Measurements from ENCODE around the gene CLEC16A. TPM values are rescaled to one million over a fixed set of nuclear protein-coding genes. Genes with fewer than 3 reads are reported as not detected.
A peak's percentile ranks its signal among the peaks of the same experiment; 100 is the strongest.

The CLEC16A gene
- total and polyA plus RNA-seq, 5 donors from 2014 or later: 11.8 to 38.9 (median 12.3) TPM

DNA sequence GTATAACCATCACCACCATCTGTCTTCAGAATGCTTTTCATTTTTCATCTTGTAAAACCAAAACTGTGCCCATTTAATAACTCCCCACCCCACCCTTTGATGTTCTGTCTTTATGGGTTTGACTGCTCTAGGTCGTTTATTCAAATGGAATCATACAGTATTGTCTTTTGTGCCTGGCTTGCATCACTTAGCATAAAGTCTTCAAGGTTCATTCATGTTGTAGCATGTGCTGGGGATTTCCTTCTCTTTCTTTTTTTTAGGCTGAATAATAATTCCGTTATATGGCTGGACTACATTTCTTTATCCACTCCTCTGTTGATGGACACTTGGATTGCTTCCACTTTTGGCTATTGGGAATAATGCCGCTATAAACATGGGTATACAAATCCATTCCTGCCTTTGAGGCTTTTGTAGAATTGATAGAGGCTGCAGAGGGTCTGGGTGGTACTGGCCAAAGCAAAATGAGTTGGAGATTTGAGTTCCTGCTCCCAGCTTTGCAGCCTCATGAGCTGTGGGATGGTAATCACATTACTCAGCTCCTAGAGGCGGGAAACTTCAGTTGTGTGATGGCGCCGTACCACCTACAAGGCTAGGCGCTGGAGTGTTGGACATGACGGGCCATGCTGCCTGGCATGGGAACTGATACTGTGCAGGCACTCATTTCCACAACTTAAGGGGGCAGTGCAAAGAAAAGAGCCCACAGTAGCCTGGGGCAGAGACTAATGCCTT is 64.8 kb downstream of the CLEC16A start:
- peaks cover 4% of the 10 kb centered on the region for H3K27me3 Mint-ChIP-seq
- H3K4me1 ChIP-seq (ENCODE audit: control insufficient read depth, insufficient read depth, low read length, poor library complexity, severe bottlenecking): no peaks in the 10 kb centered on the region
- H3K4me3 ChIP-seq (ENCODE audit: low read depth, low read length): no peak overlapping the region
- H3K27me3 ChIP-seq (ENCODE audit: control insufficient read depth, insufficient read depth, low read length): no peaks in the 10 kb centered on the region
- peaks cover 29% of the 10 kb centered on the region for H3K36me3 ChIP-seq (ENCODE audit: control insufficient read depth, insufficient read depth, low read length)
- DNase-seq: no peak
- peaks cover 0 to 1% (median 0%) of the 10 kb centered on the region in 7 donors for H3K9me3 Mint-ChIP-seq
- peaks cover 2 to 12% (median 4%) of the 10 kb centered on the region in 4 donors for H3K4me1 Mint-ChIP-seq
- H3K27ac Mint-ChIP-seq: peak overlapping the region in 1 of 3 donors; percentile 58
- H3K9me3 ChIP-seq (ENCODE audit: control insufficient read depth in 2 of 2, low read length in 2 of 2): no peaks in the 10 kb centered on the region
- peaks cover 39% of the 10 kb centered on the region for H3K36me3 Mint-ChIP-seq
- H3K27ac ChIP-seq (ENCODE audit: insufficient read depth, low read length, poor library complexity, severe bottlenecking): no peak overlapping the region
- no peak overlapping the region for H3K4me3 Mint-ChIP-seq
- no peak for ATAC-seq (ENCODE audit: low read depth in 2 of 2)

DNA sequence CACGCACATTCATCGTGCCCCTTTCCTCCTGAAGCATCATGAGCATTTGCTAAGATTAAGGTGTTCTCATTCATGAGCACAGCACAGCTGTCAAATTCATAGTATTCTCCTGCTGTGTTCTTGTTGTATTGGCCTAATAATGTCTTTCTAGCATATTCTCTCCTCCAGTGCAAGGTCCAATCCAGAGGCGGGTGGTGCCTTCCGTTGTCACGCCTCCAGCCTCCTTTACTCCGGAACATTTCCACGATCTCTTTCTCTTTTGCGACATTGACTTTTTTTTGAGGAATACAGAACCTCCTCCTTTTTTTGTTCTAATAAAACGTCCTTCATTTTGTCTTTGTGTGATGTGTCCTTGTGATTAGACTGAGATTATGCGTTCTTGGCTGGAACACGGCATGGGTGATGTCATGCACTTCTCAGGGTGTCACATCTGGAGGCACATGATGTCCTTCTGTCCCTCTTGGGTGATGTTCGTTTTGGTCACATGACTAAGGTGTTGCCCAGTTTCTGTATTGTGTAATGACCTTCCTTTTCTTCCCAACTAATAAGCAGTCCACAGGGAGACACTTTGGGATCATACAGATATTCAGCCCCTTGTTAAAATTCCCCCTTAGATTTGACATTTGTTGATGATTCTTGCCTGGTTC is 66.3 kb downstream of the CLEC16A start:
- no peak overlapping the region for H3K4me3 Mint-ChIP-seq
- peak overlapping the region in 1 of 3 donors; percentile 79 for H3K27ac Mint-ChIP-seq
- no peak overlapping the region for H3K4me3 ChIP-seq (ENCODE audit: low read depth, low read length)
- H3K36me3 ChIP-seq (ENCODE audit: control insufficient read depth, insufficient read depth, low read length): peaks cover 26% of the 10 kb centered on the region
- no peaks in the 10 kb centered on the region for H3K27me3 ChIP-seq (ENCODE audit: control insufficient read depth, insufficient read depth, low read length)
- no peaks in the 10 kb centered on the region for H3K4me1 ChIP-seq (ENCODE audit: control insufficient read depth, insufficient read depth, low read length, poor library complexity, severe bottlenecking)
- H3K9me3 ChIP-seq (ENCODE audit: control insufficient read depth in 2 of 2, low read length in 2 of 2): no peaks in the 10 kb centered on the region
- ATAC-seq (ENCODE audit: low read depth in 2 of 2) (no peak), DNase-seq (no peak)
- peaks cover 0 to 1% (median 0%) of the 10 kb centered on the region in 7 donors for H3K9me3 Mint-ChIP-seq
- peaks cover 2 to 8% (median 5%) of the 10 kb centered on the region in 4 donors for H3K4me1 Mint-ChIP-seq
- peaks cover 30% of the 10 kb centered on the region for H3K36me3 Mint-ChIP-seq
- H3K27me3 Mint-ChIP-seq: peaks cover 4% of the 10 kb centered on the region
- no peak overlapping the region for H3K27ac ChIP-seq (ENCODE audit: insufficient read depth, low read length, poor library complexity, severe bottlenecking)

DNA sequence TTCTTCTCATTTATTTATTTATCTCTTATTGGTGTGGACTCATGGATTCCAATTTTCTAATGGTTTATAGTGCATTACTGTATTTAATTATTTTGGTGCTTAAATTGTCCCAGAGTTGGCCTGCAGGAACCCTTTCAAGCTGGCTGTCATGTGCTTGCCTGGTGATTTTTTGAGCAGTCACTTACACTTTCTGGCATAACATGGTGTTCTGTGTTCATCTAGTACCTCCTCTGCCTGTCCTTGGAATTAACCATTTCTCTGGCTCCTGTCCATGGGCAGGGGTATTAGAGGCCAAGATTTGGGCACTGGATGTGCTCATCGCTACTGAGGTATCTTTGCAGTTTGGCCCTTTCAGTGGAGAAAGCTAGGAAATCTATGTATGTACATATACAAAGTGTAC is 67.0 kb downstream of the CLEC16A start:
- Histone ChIP-seq H3K27ac (ENCODE audit: insufficient read depth, low read length, poor library complexity, severe bottlenecking) (no peak overlapping the region), H3K4me1 (ENCODE audit: control insufficient read depth, insufficient read depth, low read length, poor library complexity, severe bottlenecking) (no peaks in the 10 kb centered on the region), H3K4me3 (ENCODE audit: low read depth, low read length) (no peak overlapping the region), H3K27me3 (ENCODE audit: control insufficient read depth, insufficient read depth, low read length) (no peaks in the 10 kb centered on the region), H3K9me3 (ENCODE audit: control insufficient read depth in 2 of 2, low read length in 2 of 2) (no peaks in the 10 kb centered on the region), H3K36me3 (ENCODE audit: control insufficient read depth, insufficient read depth, low read length) (peaks cover 22% of the 10 kb centered on the region)
- no peak for ATAC-seq (ENCODE audit: low read depth in 2 of 2)
- no peak for DNase-seq
- peaks cover 30% of the 10 kb centered on the region for H3K36me3 Mint-ChIP-seq
- H3K4me3 Mint-ChIP-seq: no peak overlapping the region
- peaks cover 0 to 1% (median 0%) of the 10 kb centered on the region in 7 donors for H3K9me3 Mint-ChIP-seq
- peaks cover 4% of the 10 kb centered on the region for H3K27me3 Mint-ChIP-seq
- H3K4me1 Mint-ChIP-seq: peaks cover 2 to 8% (median 5%) of the 10 kb centered on the region in 4 donors
- peak overlapping the region in 1 of 3 donors; percentile 79 for H3K27ac Mint-ChIP-seq

DNA sequence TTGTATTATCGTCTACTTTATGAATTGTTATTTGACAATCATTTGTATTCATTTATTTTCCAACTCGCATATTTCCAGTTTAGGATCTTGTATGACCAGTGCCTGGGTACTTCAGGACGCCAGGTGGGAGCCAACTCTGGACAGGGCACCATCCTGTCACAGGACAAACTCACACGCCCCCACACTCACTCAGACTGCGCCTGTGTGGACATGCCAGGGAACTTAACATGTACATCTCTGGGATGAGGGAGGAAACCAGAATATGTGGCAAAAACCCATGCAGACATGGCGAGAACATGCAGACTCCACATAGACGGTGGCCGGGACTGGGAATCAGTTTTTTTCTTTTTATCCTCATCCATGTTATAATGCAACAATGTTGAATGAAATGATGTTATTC is 68.5 kb downstream of the CLEC16A start:
- peaks cover 26% of the 10 kb centered on the region for H3K36me3 Mint-ChIP-seq
- no peak overlapping the region for H3K4me3 Mint-ChIP-seq
- H3K36me3 ChIP-seq (ENCODE audit: control insufficient read depth, insufficient read depth, low read length): peaks cover 18% of the 10 kb centered on the region

DNA sequence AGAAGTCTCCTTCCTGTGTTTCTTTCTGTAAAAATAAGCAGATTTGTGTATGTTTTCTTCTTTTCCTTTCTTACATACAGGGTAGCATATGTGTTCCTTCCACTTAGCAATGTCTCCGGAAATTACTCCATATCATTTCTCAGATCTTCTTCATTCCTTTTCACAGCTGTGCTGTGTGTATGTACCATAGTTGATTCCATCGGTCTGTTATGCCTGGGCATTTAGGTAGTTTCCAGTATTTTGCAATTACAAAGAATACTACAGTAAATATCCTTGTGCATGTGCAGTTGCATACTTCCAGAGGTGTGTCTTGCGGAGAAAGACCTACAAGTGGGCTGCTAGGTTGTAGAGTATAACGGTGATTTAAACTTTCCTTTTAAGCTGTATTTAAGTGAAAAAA is 69.8 kb downstream of the CLEC16A start:
- Mint-ChIP-seq H3K4me1 (peaks cover 3 to 8% (median 6%) of the 10 kb centered on the region in 4 donors), H3K36me3 (peaks cover 17% of the 10 kb centered on the region), H3K9me3 (peaks cover 0 to 1% (median 0%) of the 10 kb centered on the region in 7 donors), H3K27me3 (peaks cover 4% of the 10 kb centered on the region), H3K27ac (no peak overlapping the region), H3K4me3 (no peak overlapping the region)
- Histone ChIP-seq H3K9me3 (ENCODE audit: control insufficient read depth in 2 of 2, low read length in 2 of 2) (no peaks in the 10 kb centered on the region), H3K4me1 (ENCODE audit: control insufficient read depth, insufficient read depth, low read length, poor library complexity, severe bottlenecking) (no peaks in the 10 kb centered on the region), H3K36me3 (ENCODE audit: control insufficient read depth, insufficient read depth, low read length) (peaks cover 15% of the 10 kb centered on the region), H3K4me3 (ENCODE audit: low read depth, low read length) (no peak overlapping the region), H3K27me3 (ENCODE audit: control insufficient read depth, insufficient read depth, low read length) (no peaks in the 10 kb centered on the region), H3K27ac (ENCODE audit: insufficient read depth, low read length, poor library complexity, severe bottlenecking) (no peak overlapping the region)
- ATAC-seq (ENCODE audit: low read depth in 2 of 2): no peak
- no peak for DNase-seq

More for the DNA sequence above, 68.5 kb downstream of the CLEC16A start:
- Mint-ChIP-seq H3K27me3 (peaks cover 4% of the 10 kb centered on the region), H3K9me3 (peaks cover 0 to 1% (median 0%) of the 10 kb centered on the region in 7 donors), H3K4me1 (peaks cover 6 to 8% (median 6%) of the 10 kb centered on the region in 4 donors), H3K27ac (no peak overlapping the region)
- Histone ChIP-seq H3K27me3 (ENCODE audit: control insufficient read depth, insufficient read depth, low read length) (no peaks in the 10 kb centered on the region), H3K4me1 (ENCODE audit: control insufficient read depth, insufficient read depth, low read length, poor library complexity, severe bottlenecking) (no peaks in the 10 kb centered on the region), H3K27ac (ENCODE audit: insufficient read depth, low read length, poor library complexity, severe bottlenecking) (no peak overlapping the region), H3K9me3 (ENCODE audit: control insufficient read depth in 2 of 2, low read length in 2 of 2) (no peaks in the 10 kb centered on the region), H3K4me3 (ENCODE audit: low read depth, low read length) (no peak overlapping the region)
- ATAC-seq (ENCODE audit: low read depth in 2 of 2) (no peak), DNase-seq (no peak)

DNA sequence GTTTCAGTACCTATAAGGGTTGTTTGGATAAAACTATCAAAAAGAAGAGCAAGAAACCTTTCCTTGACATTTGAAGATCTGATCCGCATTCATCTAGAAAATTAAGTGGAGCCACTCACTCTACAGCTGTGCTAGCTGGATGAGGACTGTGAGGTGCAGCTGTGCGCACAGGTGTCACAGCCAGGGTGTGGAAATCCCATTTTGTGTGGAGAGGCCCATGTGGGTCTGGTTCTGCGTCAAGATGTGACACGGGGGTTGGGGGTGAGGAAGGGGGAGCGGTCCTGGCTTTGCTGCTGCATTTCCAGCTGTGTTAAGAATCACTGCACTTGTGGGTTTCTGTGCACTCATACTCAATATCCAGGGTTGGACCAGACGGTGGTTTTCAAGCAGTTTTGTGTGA is 70.7 kb downstream of the CLEC16A start:
- H3K36me3 ChIP-seq (ENCODE audit: control insufficient read depth, insufficient read depth, low read length): peaks cover 12% of the 10 kb centered on the region
- H3K27me3 Mint-ChIP-seq: peaks cover 4% of the 10 kb centered on the region
- H3K9me3 Mint-ChIP-seq: no peaks in the 10 kb centered on the region
- H3K27ac Mint-ChIP-seq: peak overlapping the region in 1 of 3 donors; percentile 62
- no peak overlapping the region for H3K4me3 ChIP-seq (ENCODE audit: low read depth, low read length)
- no peak for ATAC-seq (ENCODE audit: low read depth in 2 of 2)
- peaks cover 12% of the 10 kb centered on the region for H3K36me3 Mint-ChIP-seq
- H3K27me3 ChIP-seq (ENCODE audit: control insufficient read depth, insufficient read depth, low read length): no peaks in the 10 kb centered on the region
- H3K9me3 ChIP-seq (ENCODE audit: control insufficient read depth in 2 of 2, low read length in 2 of 2): no peaks in the 10 kb centered on the region
- DNase-seq: no peak
- no peak overlapping the region for H3K4me3 Mint-ChIP-seq
- H3K27ac ChIP-seq (ENCODE audit: insufficient read depth, low read length, poor library complexity, severe bottlenecking): no peak overlapping the region
- H3K4me1 Mint-ChIP-seq: peaks cover 2 to 8% (median 6%) of the 10 kb centered on the region in 4 donors
- no peaks in the 10 kb centered on the region for H3K4me1 ChIP-seq (ENCODE audit: control insufficient read depth, insufficient read depth, low read length, poor library complexity, severe bottlenecking)

DNA sequence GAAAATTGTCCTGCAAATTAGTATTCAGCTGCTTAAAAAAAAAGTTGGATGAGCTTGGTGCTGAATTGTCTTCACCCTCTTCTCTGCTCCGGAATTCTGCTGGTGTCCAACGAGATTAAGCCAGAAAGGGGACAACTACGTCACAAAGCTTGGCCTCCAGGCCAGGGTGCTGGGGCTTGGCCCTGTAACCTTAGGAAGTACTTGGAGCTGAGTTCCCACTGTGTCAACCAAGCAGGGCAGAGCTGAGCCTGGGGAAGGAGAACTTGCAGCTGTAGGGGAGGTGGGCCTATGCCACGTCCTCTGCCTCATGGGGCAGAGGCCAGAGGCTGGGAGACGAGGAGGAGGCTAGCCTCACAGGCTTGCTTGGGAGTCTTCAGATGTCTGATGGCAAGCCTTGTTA is 71.2 kb downstream of the CLEC16A start:
- no peak overlapping the region for H3K27ac Mint-ChIP-seq
- no peak overlapping the region for H3K4me3 ChIP-seq (ENCODE audit: low read depth, low read length)
- ATAC-seq (ENCODE audit: low read depth in 2 of 2): no peak
- H3K9me3 Mint-ChIP-seq: no peaks in the 10 kb centered on the region
- no peaks in the 10 kb centered on the region for H3K4me1 ChIP-seq (ENCODE audit: control insufficient read depth, insufficient read depth, low read length, poor library complexity, severe bottlenecking)
- no peaks in the 10 kb centered on the region for H3K27me3 ChIP-seq (ENCODE audit: control insufficient read depth, insufficient read depth, low read length)
- H3K4me1 Mint-ChIP-seq: peaks cover 2 to 6% (median 5%) of the 10 kb centered on the region in 4 donors
- no peak for DNase-seq
- H3K36me3 ChIP-seq (ENCODE audit: control insufficient read depth, insufficient read depth, low read length): peaks cover 12% of the 10 kb centered on the region
- H3K27me3 Mint-ChIP-seq: no peaks in the 10 kb centered on the region
- no peak overlapping the region for H3K27ac ChIP-seq (ENCODE audit: insufficient read depth, low read length, poor library complexity, severe bottlenecking)
- H3K4me3 Mint-ChIP-seq: no peak overlapping the region
- H3K36me3 Mint-ChIP-seq: peaks cover 15% of the 10 kb centered on the region
- H3K9me3 ChIP-seq (ENCODE audit: control insufficient read depth in 2 of 2, low read length in 2 of 2): no peaks in the 10 kb centered on the region
